Measurements from ENCODE around the gene SLC44A2.

Gene SLC44A2

DNA sequence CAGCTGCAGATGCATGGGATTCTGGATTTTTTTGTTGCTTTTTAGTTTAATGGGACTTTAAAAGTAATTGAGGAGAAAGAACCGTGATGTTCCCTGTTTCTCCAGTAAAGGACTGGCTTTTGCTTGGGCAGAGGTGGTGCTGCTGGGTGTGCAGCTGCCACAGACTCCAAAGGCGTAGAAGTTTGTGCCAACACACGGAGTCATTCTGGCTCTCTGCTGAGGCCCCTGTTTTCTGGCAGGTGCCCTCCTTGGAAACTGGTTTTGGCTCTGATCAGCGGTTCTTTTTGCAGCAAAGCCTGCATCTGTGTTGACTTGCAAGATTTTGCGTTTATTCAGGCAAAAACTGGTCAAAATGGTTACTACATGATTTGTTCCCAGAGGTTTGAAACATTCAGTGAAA, 59.9 kb downstream of the SLC44A2 start:
- no peak overlapping the region for H4K8ac ChIP-seq (ENCODE audit: low read length)
- H3K4me3 ChIP-seq (ENCODE audit: insufficient read depth in 1 of 2, low read depth in 1 of 2, low read length in 2 of 2): no peak overlapping the region
- no peak overlapping the region for H3K23ac ChIP-seq (ENCODE audit: low read length in 2 of 2)
- WGBS: 82% methylated on average over 5 of the region's 5 CpGs
- H3K27ac ChIP-seq (ENCODE audit: low read length, poor library complexity, severe bottlenecking): no peak overlapping the region
- H3K14ac ChIP-seq (ENCODE audit: low read length in 2 of 2): no peak overlapping the region
- no peak overlapping the region for H4K91ac ChIP-seq (ENCODE audit: low read length)
- no peak overlapping the region for H2AK5ac ChIP-seq (ENCODE audit: low read length, severe bottlenecking)
- H2BK120ac ChIP-seq (ENCODE audit: low read depth, low read length): no peak overlapping the region
- H2BK5ac ChIP-seq (ENCODE audit: low read depth, low read length, poor library complexity, severe bottlenecking): no peak overlapping the region
- H3K4ac ChIP-seq (ENCODE audit: low read depth in 1 of 2, low read length in 2 of 2): no peak overlapping the region
- H3K9me3 ChIP-seq (ENCODE audit: control insufficient read depth, low read length): no peaks in the 10 kb centered on the region
- peaks cover 66% of the 10 kb centered on the region for H3K79me1 ChIP-seq (replicated peaks; ENCODE audit: low read length, poor library complexity, severe bottlenecking)
- H3K4me1 ChIP-seq (ENCODE audit: control insufficient read depth, insufficient read depth, low read depth, low read length): peaks cover 6% of the 10 kb centered on the region
- peaks cover 87 to 91% of the 10 kb centered on the region in 2 experiments for H3K36me3 ChIP-seq (ENCODE audit: control insufficient read depth in 1 of 2, insufficient read depth in 2 of 2, low read depth in 1 of 2, low read length in 2 of 2)
- no peak overlapping the region for H3K4me2 ChIP-seq (ENCODE audit: low read length, poor library complexity, severe bottlenecking)
- H3K18ac ChIP-seq (ENCODE audit: low read depth in 1 of 2, low read length in 2 of 2): no peak overlapping the region
- H2AFZ ChIP-seq (ENCODE audit: low read depth, low read length): no peak overlapping the region
- no peak overlapping the region for H2BK12ac ChIP-seq (ENCODE audit: low read length in 2 of 2)
- no peak overlapping the region for H3K9ac ChIP-seq (ENCODE audit: low read length)
- no peak for DNase-seq
- H3K27me3 ChIP-seq (ENCODE audit: control insufficient read depth in 1 of 2, insufficient read depth in 1 of 2, low read length in 2 of 2): no peaks in the 10 kb centered on the region
- no peak overlapping the region for H2BK15ac ChIP-seq (ENCODE audit: low read depth, poor library complexity, severe bottlenecking)

DNA sequence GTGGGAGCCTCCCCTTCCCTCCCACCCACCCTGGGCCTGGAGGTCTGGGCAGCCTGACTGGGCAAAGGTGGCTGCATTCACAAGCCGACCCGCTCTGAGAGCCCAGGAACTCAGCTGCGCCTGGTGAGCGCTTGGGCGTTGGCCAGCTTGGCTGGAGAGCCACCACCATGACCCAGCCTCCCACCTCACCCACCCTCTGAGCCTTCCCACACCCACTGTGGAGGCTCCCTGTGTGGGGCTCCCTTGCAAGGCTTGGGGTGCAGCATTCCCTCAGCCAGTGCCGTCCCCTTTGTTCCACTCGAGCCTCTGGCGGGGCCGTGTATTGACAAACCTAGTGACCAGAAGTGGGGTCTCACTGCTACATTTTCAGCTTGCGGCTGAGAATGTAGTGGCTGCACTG, 60.8 kb downstream of the SLC44A2 start:
- no peaks in the 10 kb centered on the region for H3K9me3 ChIP-seq (ENCODE audit: control insufficient read depth, low read length)
- no peak overlapping the region for H3K4me3 ChIP-seq (ENCODE audit: insufficient read depth in 1 of 2, low read depth in 1 of 2, low read length in 2 of 2)
- H2BK12ac ChIP-seq (ENCODE audit: low read length in 2 of 2): no peak overlapping the region
- H4K91ac ChIP-seq (ENCODE audit: low read length): no peak overlapping the region
- WGBS: 97% methylated on average over 10 of the region's 10 CpGs
- no peak overlapping the region for H3K18ac ChIP-seq (ENCODE audit: low read depth in 1 of 2, low read length in 2 of 2)
- H3K14ac ChIP-seq (ENCODE audit: low read length in 2 of 2): no peak overlapping the region
- no peak for DNase-seq
- no peak overlapping the region for H3K4ac ChIP-seq (ENCODE audit: low read depth in 1 of 2, low read length in 2 of 2)
- H2BK5ac ChIP-seq (ENCODE audit: low read depth, low read length, poor library complexity, severe bottlenecking): no peak overlapping the region
- no peak overlapping the region for H2BK120ac ChIP-seq (ENCODE audit: low read depth, low read length)
- no peak overlapping the region for H2BK15ac ChIP-seq (ENCODE audit: low read depth, poor library complexity, severe bottlenecking)
- no peaks in the 10 kb centered on the region for H3K27me3 ChIP-seq (ENCODE audit: control insufficient read depth in 1 of 2, insufficient read depth in 1 of 2, low read length in 2 of 2)
- no peak overlapping the region for H3K9ac ChIP-seq (ENCODE audit: low read length)
- H2AFZ ChIP-seq (ENCODE audit: low read depth, low read length): no peak overlapping the region
- H3K36me3 ChIP-seq (ENCODE audit: control insufficient read depth in 1 of 2, insufficient read depth in 2 of 2, low read depth in 1 of 2, low read length in 2 of 2): peaks cover 87 to 91% of the 10 kb centered on the region in 2 experiments
- peaks cover 11% of the 10 kb centered on the region for H3K4me1 ChIP-seq (ENCODE audit: control insufficient read depth, insufficient read depth, low read depth, low read length)
- no peak overlapping the region for H3K4me2 ChIP-seq (ENCODE audit: low read length, poor library complexity, severe bottlenecking)
- H3K23ac ChIP-seq (ENCODE audit: low read length in 2 of 2): no peak overlapping the region
- no peak overlapping the region for H2AK5ac ChIP-seq (ENCODE audit: low read length, severe bottlenecking)
- no peak overlapping the region for H3K27ac ChIP-seq (ENCODE audit: low read length, poor library complexity, severe bottlenecking)
- peaks cover 62% of the 10 kb centered on the region for H3K79me1 ChIP-seq (replicated peaks; ENCODE audit: low read length, poor library complexity, severe bottlenecking)
- no peak overlapping the region for H4K8ac ChIP-seq (ENCODE audit: low read length)

DNA sequence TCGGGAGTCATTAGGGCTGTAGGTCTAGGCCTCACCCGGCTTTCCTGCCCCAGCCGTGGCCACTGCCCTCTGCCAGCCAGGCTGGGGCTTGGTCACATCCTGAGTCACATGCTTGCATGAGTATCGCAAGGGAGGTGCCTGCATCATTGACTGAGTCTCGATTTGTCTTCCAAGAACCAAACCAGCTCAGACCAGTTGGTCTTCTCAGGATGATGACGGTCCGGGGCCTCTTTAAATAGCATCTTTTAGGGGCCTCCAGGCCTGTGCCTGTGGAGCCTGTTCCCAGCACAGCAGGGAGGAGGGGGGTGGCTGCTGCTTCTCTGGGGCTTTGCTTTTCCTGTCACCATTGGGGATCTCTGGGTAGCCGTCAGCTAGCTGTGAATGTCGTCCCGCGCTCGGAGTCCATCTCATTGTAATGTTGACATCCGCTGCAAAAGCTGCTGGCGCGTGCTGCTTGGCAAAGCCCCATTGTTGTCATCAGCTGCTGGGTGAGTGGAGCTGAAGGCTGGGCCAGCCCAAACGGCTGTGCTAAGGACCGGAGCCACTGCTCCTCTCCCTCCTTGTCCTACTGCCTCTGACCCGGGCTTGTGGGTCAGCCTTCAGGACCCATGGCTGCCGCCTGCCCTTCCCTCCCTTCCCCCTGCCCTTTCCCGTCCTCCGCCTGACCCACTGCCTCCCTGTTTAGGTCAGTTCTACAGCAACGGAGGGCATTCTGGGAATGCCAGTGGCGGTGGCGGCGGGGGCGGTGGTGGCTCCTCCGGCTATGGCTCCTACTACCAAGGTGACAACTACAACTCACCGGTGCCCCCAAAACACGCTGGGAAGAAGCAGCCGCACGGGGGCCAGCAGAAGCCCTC, 61.5 kb downstream of the SLC44A2 start:
- no peak overlapping the region for H2AK5ac ChIP-seq (ENCODE audit: low read length, severe bottlenecking)
- H3K18ac ChIP-seq (ENCODE audit: low read depth in 1 of 2, low read length in 2 of 2): peak overlapping the region in 1 of 2 experiments; percentile 23
- H4K8ac ChIP-seq (ENCODE audit: low read length): no peak overlapping the region
- H3K14ac ChIP-seq (ENCODE audit: low read length in 2 of 2): no peak overlapping the region
- H3K27me3 ChIP-seq (ENCODE audit: control insufficient read depth in 1 of 2, insufficient read depth in 1 of 2, low read length in 2 of 2): no peaks in the 10 kb centered on the region
- H2BK12ac ChIP-seq (ENCODE audit: low read length in 2 of 2): no peak overlapping the region
- no peak overlapping the region for H3K4me3 ChIP-seq (ENCODE audit: insufficient read depth in 1 of 2, low read depth in 1 of 2, low read length in 2 of 2)
- no peaks in the 10 kb centered on the region for H3K9me3 ChIP-seq (ENCODE audit: control insufficient read depth, low read length)
- H4K91ac ChIP-seq (ENCODE audit: low read length): no peak overlapping the region
- no peak overlapping the region for H3K27ac ChIP-seq (ENCODE audit: low read length, poor library complexity, severe bottlenecking)
- H2BK120ac ChIP-seq (ENCODE audit: low read depth, low read length): no peak overlapping the region
- no peak overlapping the region for H2BK5ac ChIP-seq (ENCODE audit: low read depth, low read length, poor library complexity, severe bottlenecking)
- 95% methylated on average over 31 of the region's 31 CpGs for WGBS
- peaks cover 12% of the 10 kb centered on the region for H3K4me1 ChIP-seq (ENCODE audit: control insufficient read depth, insufficient read depth, low read depth, low read length)
- no peak for DNase-seq
- no peak overlapping the region for H3K4ac ChIP-seq (ENCODE audit: low read depth in 1 of 2, low read length in 2 of 2)
- peak overlapping the region; percentile 20 for H3K9ac ChIP-seq (ENCODE audit: low read length)
- no peak overlapping the region for H2AFZ ChIP-seq (ENCODE audit: low read depth, low read length)
- no peak overlapping the region for H3K4me2 ChIP-seq (ENCODE audit: low read length, poor library complexity, severe bottlenecking)
- peaks cover 87 to 91% of the 10 kb centered on the region in 2 experiments for H3K36me3 ChIP-seq (ENCODE audit: control insufficient read depth in 1 of 2, insufficient read depth in 2 of 2, low read depth in 1 of 2, low read length in 2 of 2)
- peaks cover 62% of the 10 kb centered on the region for H3K79me1 ChIP-seq (replicated peaks; ENCODE audit: low read length, poor library complexity, severe bottlenecking)
- no peak overlapping the region for H3K23ac ChIP-seq (ENCODE audit: low read length in 2 of 2)
- peak overlapping the region; percentile 3 for H2BK15ac ChIP-seq (ENCODE audit: low read depth, poor library complexity, severe bottlenecking)

DNA sequence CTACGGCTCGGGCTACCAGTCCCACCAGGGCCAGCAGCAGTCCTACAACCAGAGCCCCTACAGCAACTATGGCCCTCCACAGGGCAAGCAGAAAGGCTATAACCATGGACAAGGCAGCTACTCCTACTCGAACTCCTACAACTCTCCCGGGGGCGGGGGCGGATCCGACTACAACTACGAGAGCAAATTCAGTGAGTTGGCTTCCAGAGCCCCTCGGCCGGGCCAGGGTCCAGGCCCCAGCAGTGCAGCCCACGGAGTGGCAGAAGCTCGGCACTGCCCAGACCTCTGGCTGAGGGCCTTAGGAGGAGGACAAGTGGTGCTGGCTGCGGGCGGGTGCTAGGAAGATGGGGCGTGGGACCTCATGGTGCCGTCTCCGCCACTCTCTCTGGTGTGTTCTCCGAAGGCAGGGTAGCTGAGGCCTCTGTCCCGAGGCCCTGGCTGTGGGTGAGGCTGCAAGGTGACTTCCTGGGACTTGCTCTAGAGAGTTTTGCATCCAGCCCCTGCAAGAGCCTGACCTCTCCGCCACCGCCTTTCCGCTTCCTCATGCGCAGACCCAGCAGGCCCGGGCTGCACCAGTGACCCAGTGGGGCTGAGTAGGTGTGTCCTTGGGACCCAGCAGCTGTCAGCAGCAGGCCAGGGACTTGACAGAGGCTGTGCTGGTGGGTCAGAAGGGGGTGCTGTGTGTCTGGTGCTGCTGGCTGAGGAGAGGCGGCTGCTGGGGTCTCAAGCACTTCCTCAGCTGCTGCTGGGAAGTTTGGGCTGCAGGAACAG, 62.4 kb downstream of the SLC44A2 start:
- 97% methylated on average over 25 of the region's 25 CpGs for whole genome bisulfite sequencing
- H3K4ac ChIP-seq (ENCODE audit: low read depth in 1 of 2, low read length in 2 of 2): no peak overlapping the region
- no peak overlapping the region for H3K4me3 ChIP-seq (ENCODE audit: insufficient read depth in 1 of 2, low read depth in 1 of 2, low read length in 2 of 2)
- no peak overlapping the region for H2AFZ ChIP-seq (ENCODE audit: low read depth, low read length)
- H2BK15ac ChIP-seq (ENCODE audit: low read depth, poor library complexity, severe bottlenecking): no peak overlapping the region
- H3K4me1 ChIP-seq (ENCODE audit: control insufficient read depth, insufficient read depth, low read depth, low read length): peaks cover 12% of the 10 kb centered on the region
- no peak overlapping the region for H3K9ac ChIP-seq (ENCODE audit: low read length)
- H3K9me3 ChIP-seq (ENCODE audit: control insufficient read depth, low read length): no peaks in the 10 kb centered on the region
- H3K4me2 ChIP-seq (ENCODE audit: low read length, poor library complexity, severe bottlenecking): no peak overlapping the region
- no peak overlapping the region for H3K23ac ChIP-seq (ENCODE audit: low read length in 2 of 2)
- no peak overlapping the region for H2BK12ac ChIP-seq (ENCODE audit: low read length in 2 of 2)
- peaks cover 59% of the 10 kb centered on the region for H3K79me1 ChIP-seq (replicated peaks; ENCODE audit: low read length, poor library complexity, severe bottlenecking)
- no peak overlapping the region for H3K27ac ChIP-seq (ENCODE audit: low read length, poor library complexity, severe bottlenecking)
- H2BK120ac ChIP-seq (ENCODE audit: low read depth, low read length): no peak overlapping the region
- no peak overlapping the region for H2BK5ac ChIP-seq (ENCODE audit: low read depth, low read length, poor library complexity, severe bottlenecking)
- no peak overlapping the region for H3K14ac ChIP-seq (ENCODE audit: low read length in 2 of 2)
- H3K27me3 ChIP-seq (ENCODE audit: control insufficient read depth in 1 of 2, insufficient read depth in 1 of 2, low read length in 2 of 2): no peaks in the 10 kb centered on the region
- H4K8ac ChIP-seq (ENCODE audit: low read length): no peak overlapping the region
- no peak overlapping the region for H2AK5ac ChIP-seq (ENCODE audit: low read length, severe bottlenecking)
- H3K36me3 ChIP-seq (ENCODE audit: control insufficient read depth in 1 of 2, insufficient read depth in 2 of 2, low read depth in 1 of 2, low read length in 2 of 2): peaks cover 87 to 91% of the 10 kb centered on the region in 2 experiments
- DNase-seq: no peak
- H3K18ac ChIP-seq (ENCODE audit: low read depth in 1 of 2, low read length in 2 of 2): no peak overlapping the region
- H4K91ac ChIP-seq (ENCODE audit: low read length): no peak overlapping the region

Measured in mesenchymal stem cell (in vitro differentiated cells and primary cell).